Choroid plexus epithelial cell (primary cell): ENCODE measurements around the gene SNRNP40.
"Not testable (repeated sequence)": the region's sequence is repeated elsewhere in the genome, so short reads cannot be mapped to it uniquely, and the experiment has no call there.

ENCODE experiments used
- DNase-seq: peaks from one replicate; pipeline ENCODE4 v3.0.0-alpha.2; 2010; ENCODE audit warnings: low read depth
- H3K4me3 ChIP-seq: 2 replicates; pipeline ENCODE4 v1.5.1; 2011; ENCODE audit warnings: low read depth, mild to moderate bottlenecking, control low read depth, low read length, moderate library complexity
- CTCF ChIP-seq: conservative IDR thresholded peaks from 2 replicates; pipeline ENCODE4 v1.5.1; 2011; ENCODE audit warnings: low read depth, mild to moderate bottlenecking, control low read depth, inconsistent platforms, low read length, moderate library complexity

The SNRNP40 gene

GRCh38 chr1:31289021-31289420, 7.6 kb downstream of the SNRNP40 start:
- no peak for DNase-seq
- no peak for TF ChIP-seq CTCF
- H3K4me3 ChIP-seq, result no peak overlapping the region

- DNase-seq, H3K4me3 ChIP-seq: not testable (repeated sequence)
Observed at GRCh38 chr1:31287791-31288190, 8.8 kb downstream of the SNRNP40 start.

GRCh38 chr1:31282426-31282825, 14.2 kb downstream of the SNRNP40 start:
- not testable (repeated sequence) for H3K4me3 ChIP-seq, DNase-seq

- DNase-seq, result no peak
- no peak overlapping the region for H3K4me3 ChIP-seq
- no peak for TF ChIP-seq CTCF
Observed at GRCh38 chr1:31273619-31274018, 23.0 kb downstream of the SNRNP40 start.

- DNase-seq, result no peak
- no peak overlapping the region for H3K4me3 ChIP-seq
- TF ChIP-seq CTCF, result no peak
Observed at GRCh38 chr1:31272369-31272768, 24.2 kb downstream of the SNRNP40 start.

- TF ChIP-seq CTCF, result no peak
- DNase-seq, result no peak
- H3K4me3 ChIP-seq, result no peak overlapping the region
Observed at GRCh38 chr1:31266547-31266946, 30.0 kb downstream of the SNRNP40 start.

- no peak for DNase-seq
- no peak overlapping the region for H3K4me3 ChIP-seq
- TF ChIP-seq CTCF, result no peak
Observed at GRCh38 chr1:31264790-31265386, 31.7 kb downstream of the SNRNP40 start.

- TF ChIP-seq CTCF, result no peak
- H3K4me3 ChIP-seq, result no peak overlapping the region
- DNase-seq, result no peak
Observed at GRCh38 chr1:31263408-31263807, 33.2 kb downstream of the SNRNP40 start.

GRCh38 chr1:31262393-31262792, 34.2 kb downstream of the SNRNP40 start:
- not testable (repeated sequence) for H3K4me3 ChIP-seq, DNase-seq
